ENCODE data around the gene SPI1.

GRCh38 chr11:47328449-47329390 is 49.6 kb downstream of the SPI1 start:
- TF ChIP-seq POLR2A (IDR thresholded peaks at IDR 0.05): no peak
- TF ChIP-seq CTCF (IDR thresholded peaks at IDR 0.05): no peak

Measured in breast epithelium (tissue), 3 donors.